K562 (cell line): ENCODE measurements around the gene QRICH1. TPM values are rescaled to one million over a fixed set of nuclear protein-coding genes. Genes with fewer than 3 reads are reported as not detected.

Experiments
- ATF7 ChIP-seq: fragments of 450-650 bp; IDR thresholded peaks from 2 replicates; pipeline ENCODE4 v1.7.1; 2014; ENCODE audit warnings: mild to moderate bottlenecking, moderate library complexity
- CBFA2T3 ChIP-seq: fragments of 450-650 bp; IDR thresholded peaks from 2 replicates; pipeline ENCODE4 v1.6.1; 2017
- MXI1 ChIP-seq: IDR thresholded peaks from 2 replicates; pipeline ENCODE4 v1.6.1; 2011; ENCODE audit warnings: low read depth, mild to moderate bottlenecking, improper control_type of control experiment, low read length
- RHOXF2B ChIP-seq: fragments of 250-450 bp; sonication (Bioruptor Pico); conservative IDR thresholded peaks from 2 replicates; pipeline ENCODE4 v1.5.1; 2021
- SMARCB1 ChIP-seq: IDR thresholded peaks from 2 replicates; pipeline ENCODE4 v1.6.1; 2011; ENCODE audit warnings: improper control_type of control experiment, low read depth; ENCODE audit not compliant: insufficient read length
- SNRNP70 ChIP-seq: fragments of 200-400 bp; formaldehyde crosslinking; optimal IDR thresholded peaks from 2 replicates; pipeline ENCODE3; 2017; ENCODE audit warnings: low read depth, low read length
- TEAD2 ChIP-seq: fragments of 450-650 bp; IDR thresholded peaks from 2 replicates; pipeline ENCODE4 v1.6.1; 2016; ENCODE audit warnings: missing genetic modification characterization, control low read depth, missing compliant biosample characterization
- TEAD4 ChIP-seq, 2 experiments: sonication (generic) in 1 of 2; formaldehyde crosslinking in 1 of 2; IDR thresholded peaks; 2 replicates each; pipeline versions ENCODE4 v1.6.1 to v1.8.0; 2012 to 2022; ENCODE audit warnings: borderline replicate concordance in 1 of 2, inconsistent platforms in 1 of 2, low read length in 1 of 2, mild to moderate bottlenecking in 1 of 2, missing genetic modification reagents in 1 of 2
- ZNF165 ChIP-seq: fragments of 250-450 bp; sonication (Bioruptor Pico); IDR thresholded peaks from 2 replicates; pipeline ENCODE4 v1.4.0; 2020; ENCODE audit warnings: borderline replicate concordance
- polyA plus RNA-seq, 8 experiments: library from polyadenylated mRNA; depleted of rRNA in 4 of 8; stranded (reverse) in 5 of 8; unstranded in 3 of 8; fragments of >200 nt; fragmentation: Nextera tagmentation in 2 of 8; fragmentation: Illumina TruSeq in 1 of 8; extraction: Ambion mirVana in 2 of 8; extraction: Trizol in 1 of 8; gene quantifications; 2 replicates each; pipeline versions ENCODE4 v1.2.1 to v1.2.3, GENCODE V29; 2011 to 2014; ENCODE audit warnings: inconsistent platforms in 1 of 8, missing spikeins in 1 of 8
- total RNA-seq, 7 experiments: library from RNA; depleted of rRNA in 6 of 7; stranded (reverse); fragments of >200 nt in 6 of 7; fragmentation: Illumina TruSeq in 2 of 7; extraction: Trizol in 2 of 7; gene quantifications; 2 replicates each; pipeline versions ENCODE4 v1.2.1 to v1.2.3, GENCODE V29; 2011 to 2021; ENCODE audit warnings: low replicate concordance in 1 of 7
- TF ChIP-seq, protein P1 (sequence below): fragments of 250-450 bp; sonication (Bioruptor Pico); IDR thresholded peaks from 2 replicates; pipeline ENCODE4 v1.5.0; 2021; ENCODE audit warnings: mild to moderate bottlenecking, moderate library complexity
- TF ChIP-seq, protein P2 (sequence below): fragments of 450-650 bp; IDR thresholded peaks from 2 replicates; pipeline ENCODE4 v1.6.1; 2016; ENCODE audit warnings: missing biosample characterization, missing genetic modification characterization
- TF ChIP-seq, protein P3 (sequence below), 2 experiments: fragments of 450-650 bp in 1 of 2; sonication (generic) in 1 of 2; formaldehyde crosslinking in 1 of 2; IDR thresholded peaks in 1 of 2; conservative IDR thresholded peaks in 1 of 2; 2 replicates each; pipeline versions ENCODE4 v1.6.1 to v1.8.1; 2016 to 2023; ENCODE audit warnings: mild to moderate bottlenecking in 2 of 2, moderate library complexity in 2 of 2, inconsistent platforms in 1 of 2, missing genetic modification reagents in 1 of 2
- TF ChIP-seq, protein P4 (sequence below): fragments of 450-650 bp; conservative IDR thresholded peaks from 2 replicates; pipeline ENCODE4 v1.6.1; 2016; ENCODE audit warnings: missing genetic modification characterization, low read depth, mild to moderate bottlenecking, control low read depth, missing compliant biosample characterization
- TF ChIP-seq, protein P5 (sequence below): sonication (generic); formaldehyde crosslinking; IDR thresholded peaks from 2 replicates; pipeline ENCODE4 v1.8.1; 2023; ENCODE audit warnings: mild to moderate bottlenecking, missing genetic modification reagents

QRICH1 gene
- total and polyA plus RNA-seq, 9 of the 15 experiments (the other 6 are each of a cell fraction or from before 2014, with no cell fraction given) = 20.1 to 99.2 (median 56.7) TPM

DNA sequence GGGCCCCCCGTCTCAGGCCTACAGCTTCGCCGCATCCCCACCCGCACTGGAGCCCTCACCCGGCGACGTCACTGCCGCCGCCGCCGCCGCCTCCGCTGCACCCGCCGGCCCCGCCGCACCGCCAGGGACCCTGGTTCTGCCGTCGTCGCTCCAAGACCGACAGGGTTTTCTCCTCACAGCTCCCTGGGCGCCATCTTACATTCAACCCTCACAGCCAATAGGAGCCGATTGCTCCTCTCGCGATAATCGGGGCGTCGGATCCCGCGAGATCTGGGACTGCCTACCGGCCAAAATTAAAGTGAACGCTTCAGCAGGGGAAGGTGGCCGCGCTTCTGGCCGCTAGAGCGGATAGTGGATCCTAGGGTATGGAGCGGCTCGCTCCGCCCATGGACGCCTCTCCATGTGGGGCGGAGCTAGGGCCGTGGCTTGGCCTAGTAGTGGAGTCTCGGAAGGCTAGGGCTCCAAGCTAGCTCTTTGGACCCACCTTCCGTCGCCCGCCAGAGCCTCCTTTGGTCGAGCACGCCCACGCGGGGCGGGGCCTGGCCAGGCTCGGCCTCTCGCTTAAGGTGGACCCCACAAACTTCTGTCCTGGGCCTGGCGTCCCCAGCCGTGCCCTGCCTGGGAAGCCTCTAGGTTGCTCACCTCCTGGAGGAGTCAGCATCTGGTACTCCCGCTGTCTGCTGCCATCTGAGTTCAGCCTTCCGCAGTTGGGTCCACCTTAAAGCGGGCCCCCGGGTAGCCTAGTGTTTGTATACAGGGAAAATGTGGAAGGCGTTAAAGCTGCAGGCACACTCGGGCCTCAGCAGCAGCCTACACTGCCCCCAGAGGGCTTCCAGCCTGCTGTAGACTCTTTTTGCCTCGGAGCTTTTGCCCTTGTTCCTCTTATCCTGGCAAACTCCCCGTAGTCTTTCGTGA lies at the start of gene QRICH1 (continued):
- TF ChIP-seq, protein P1, sequence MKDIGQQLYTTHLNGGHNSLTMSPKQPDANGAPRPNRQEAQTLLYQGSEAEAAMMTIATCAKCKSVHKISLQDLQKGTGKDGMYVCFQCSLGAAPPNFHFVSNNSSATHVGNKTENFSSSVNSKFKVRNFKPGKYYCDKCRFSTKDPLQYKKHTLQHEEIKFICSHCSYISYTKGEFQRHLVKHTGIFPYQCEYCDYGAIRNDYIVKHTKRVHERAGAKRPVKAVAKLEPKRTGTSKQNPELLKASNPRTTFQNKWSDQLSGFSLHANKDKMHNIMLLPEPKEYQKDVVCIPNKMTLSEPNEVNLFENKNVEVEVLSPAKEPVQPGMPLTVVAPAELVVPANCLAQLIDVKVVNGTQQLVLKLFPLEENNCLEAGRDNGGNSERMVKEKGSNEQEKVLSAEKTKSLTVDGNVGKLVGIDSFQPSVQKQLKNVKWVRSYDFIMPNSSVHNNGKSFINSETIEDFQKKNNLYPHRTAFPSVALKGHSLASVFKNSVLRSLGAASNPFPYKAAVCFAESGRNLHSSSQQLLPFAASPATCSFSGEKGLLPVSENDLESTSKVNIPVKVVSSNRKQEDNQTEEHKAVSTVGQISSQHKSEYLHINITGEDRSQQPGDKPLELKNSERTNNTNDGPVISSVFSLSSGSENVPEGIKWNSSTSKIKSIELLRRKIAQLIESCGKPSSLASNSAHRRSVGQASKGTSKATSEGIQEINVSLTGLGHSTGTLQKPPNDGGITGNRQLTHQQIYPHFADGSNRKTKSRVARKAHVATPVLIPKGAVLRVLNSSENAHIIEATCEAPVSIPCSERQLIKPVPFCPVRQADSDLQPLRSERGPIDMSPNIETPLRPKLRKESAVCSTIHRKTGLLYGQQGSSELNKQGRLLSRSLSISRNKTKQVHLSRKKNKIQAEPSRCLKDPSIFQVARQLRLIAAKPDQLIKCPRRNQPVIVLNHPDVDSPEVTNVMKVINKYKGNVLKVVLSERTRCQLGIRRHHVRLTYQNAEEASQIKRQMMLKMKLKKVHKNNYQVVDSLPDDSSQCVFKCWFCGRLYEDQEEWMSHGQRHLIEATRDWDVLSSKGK = no peak
- TF ChIP-seq, protein P2, sequence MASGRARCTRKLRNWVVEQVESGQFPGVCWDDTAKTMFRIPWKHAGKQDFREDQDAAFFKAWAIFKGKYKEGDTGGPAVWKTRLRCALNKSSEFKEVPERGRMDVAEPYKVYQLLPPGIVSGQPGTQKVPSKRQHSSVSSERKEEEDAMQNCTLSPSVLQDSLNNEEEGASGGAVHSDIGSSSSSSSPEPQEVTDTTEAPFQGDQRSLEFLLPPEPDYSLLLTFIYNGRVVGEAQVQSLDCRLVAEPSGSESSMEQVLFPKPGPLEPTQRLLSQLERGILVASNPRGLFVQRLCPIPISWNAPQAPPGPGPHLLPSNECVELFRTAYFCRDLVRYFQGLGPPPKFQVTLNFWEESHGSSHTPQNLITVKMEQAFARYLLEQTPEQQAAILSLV (tag) = no peak
- TF ChIP-seq RHOXF2B = no peak
- no peak; the same call in 1 of the 2 replicates for TF ChIP-seq MXI1
- TF ChIP-seq, protein P3, sequence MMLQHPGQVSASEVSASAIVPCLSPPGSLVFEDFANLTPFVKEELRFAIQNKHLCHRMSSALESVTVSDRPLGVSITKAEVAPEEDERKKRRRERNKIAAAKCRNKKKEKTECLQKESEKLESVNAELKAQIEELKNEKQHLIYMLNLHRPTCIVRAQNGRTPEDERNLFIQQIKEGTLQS (IDR thresholded peaks at IDR 0.05) = no peak
- TF ChIP-seq, protein P3 (CRISPR knock-in tag; conservative IDR thresholded peaks at IDR 0.05) = no peak
- TF ChIP-seq, protein P4, sequence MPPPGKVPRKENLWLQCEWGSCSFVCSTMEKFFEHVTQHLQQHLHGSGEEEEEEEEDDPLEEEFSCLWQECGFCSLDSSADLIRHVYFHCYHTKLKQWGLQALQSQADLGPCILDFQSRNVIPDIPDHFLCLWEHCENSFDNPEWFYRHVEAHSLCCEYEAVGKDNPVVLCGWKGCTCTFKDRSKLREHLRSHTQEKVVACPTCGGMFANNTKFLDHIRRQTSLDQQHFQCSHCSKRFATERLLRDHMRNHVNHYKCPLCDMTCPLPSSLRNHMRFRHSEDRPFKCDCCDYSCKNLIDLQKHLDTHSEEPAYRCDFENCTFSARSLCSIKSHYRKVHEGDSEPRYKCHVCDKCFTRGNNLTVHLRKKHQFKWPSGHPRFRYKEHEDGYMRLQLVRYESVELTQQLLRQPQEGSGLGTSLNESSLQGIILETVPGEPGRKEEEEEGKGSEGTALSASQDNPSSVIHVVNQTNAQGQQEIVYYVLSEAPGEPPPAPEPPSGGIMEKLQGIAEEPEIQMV (tag) = no peak
- no peak for TF ChIP-seq TEAD2 (tag)
- TF ChIP-seq, protein P5, sequence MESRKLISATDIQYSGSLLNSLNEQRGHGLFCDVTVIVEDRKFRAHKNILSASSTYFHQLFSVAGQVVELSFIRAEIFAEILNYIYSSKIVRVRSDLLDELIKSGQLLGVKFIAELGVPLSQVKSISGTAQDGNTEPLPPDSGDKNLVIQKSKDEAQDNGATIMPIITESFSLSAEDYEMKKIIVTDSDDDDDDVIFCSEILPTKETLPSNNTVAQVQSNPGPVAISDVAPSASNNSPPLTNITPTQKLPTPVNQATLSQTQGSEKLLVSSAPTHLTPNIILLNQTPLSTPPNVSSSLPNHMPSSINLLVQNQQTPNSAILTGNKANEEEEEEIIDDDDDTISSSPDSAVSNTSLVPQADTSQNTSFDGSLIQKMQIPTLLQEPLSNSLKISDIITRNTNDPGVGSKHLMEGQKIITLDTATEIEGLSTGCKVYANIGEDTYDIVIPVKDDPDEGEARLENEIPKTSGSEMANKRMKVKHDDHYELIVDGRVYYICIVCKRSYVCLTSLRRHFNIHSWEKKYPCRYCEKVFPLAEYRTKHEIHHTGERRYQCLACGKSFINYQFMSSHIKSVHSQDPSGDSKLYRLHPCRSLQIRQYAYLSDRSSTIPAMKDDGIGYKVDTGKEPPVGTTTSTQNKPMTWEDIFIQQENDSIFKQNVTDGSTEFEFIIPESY = no peak
- TF ChIP-seq SMARCB1 = no peak
- TF ChIP-seq TEAD4 (IDR thresholded peaks at IDR 0.05; ENCODE audit: low read length) = peak; percentile 20; the same call in 1 of the 2 replicates
- no peak for TF ChIP-seq TEAD4 (CRISPR knock-in tag; IDR thresholded peaks at IDR 0.05; ENCODE audit: borderline replicate concordance)
- TF ChIP-seq ZNF165 (CRISPR knock-in tag) = no peak
- TF ChIP-seq SNRNP70 = no peak
- no peak for TF ChIP-seq CBFA2T3
- peak; percentile 63 for TF ChIP-seq ATF7
